Measurements from ENCODE around the gene PKP4.

PKP4 gene

GRCh38 chr2:158724803-158725381 is 268.1 kb downstream of the PKP4 start:
- H3K27ac Mint-ChIP-seq, result no peak overlapping the region
- H3K9me3 Mint-ChIP-seq, result no peaks in the 10 kb centered on the region
- CTCF ChIA-PET, result interaction anchor here (1.1 to 1.2 kb wide), 2 partner anchors 8 to 20 kb away, joined by 3 read pairs; no protein-coding TSS in a partner anchor
- DNase-seq, result no peak
- peaks cover 13% of the 10 kb centered on the region for H3K27me3 Mint-ChIP-seq
- no peak overlapping the region for H3K4me3 Mint-ChIP-seq
- no peaks in the 10 kb centered on the region for H3K4me1 Mint-ChIP-seq
- no peaks in the 10 kb centered on the region for H3K36me3 Mint-ChIP-seq

GRCh38 chr2:158725441-158725891 is 268.7 kb downstream of the PKP4 start:
- CTCF ChIA-PET, result interaction anchor here (1.2 kb wide), 1 partner anchor 20 kb away, joined by 3 read pairs; no protein-coding TSS in a partner anchor
- H3K36me3 Mint-ChIP-seq, result no peaks in the 10 kb centered on the region
- H3K4me3 Mint-ChIP-seq, result no peak overlapping the region
- no peaks in the 10 kb centered on the region for H3K9me3 Mint-ChIP-seq
- no peaks in the 10 kb centered on the region for H3K4me1 Mint-ChIP-seq
- peaks cover 13% of the 10 kb centered on the region for H3K27me3 Mint-ChIP-seq
- no peak for DNase-seq
- no peak overlapping the region for H3K27ac Mint-ChIP-seq

- CTCF ChIA-PET, result no interaction called here
- Mint-ChIP-seq H3K27me3 (peaks cover 8% of the 10 kb centered on the region), H3K9me3 (no peaks in the 10 kb centered on the region), H3K4me1 (no peaks in the 10 kb centered on the region), H3K4me3 (no peak overlapping the region), H3K27ac (no peak overlapping the region), H3K36me3 (no peaks in the 10 kb centered on the region)
- no peak for DNase-seq
Observed at GRCh38 chr2:158726911-158727592, 270.3 kb downstream of the PKP4 start.

- no peak overlapping the region for H3K4me3 Mint-ChIP-seq
- H3K4me1 Mint-ChIP-seq, result no peaks in the 10 kb centered on the region
- peaks cover 8% of the 10 kb centered on the region for H3K27me3 Mint-ChIP-seq
- DNase-seq, result no peak
- no peaks in the 10 kb centered on the region for H3K9me3 Mint-ChIP-seq
- no peak overlapping the region for H3K27ac Mint-ChIP-seq
- H3K36me3 Mint-ChIP-seq, result no peaks in the 10 kb centered on the region
- CTCF ChIA-PET, result interaction anchor here (1.3 kb wide), 1 partner anchor 25 kb away, joined by 3 read pairs; no protein-coding TSS in a partner anchor
Observed at GRCh38 chr2:158728422-158728821, 271.7 kb downstream of the PKP4 start.

GRCh38 chr2:158729451-158729850 is 272.7 kb downstream of the PKP4 start:
- CTCF ChIA-PET, result interaction anchor here (0.7 to 1.3 kb wide), 2 partner anchors 10 to 24 kb away, joined by 3 read pairs; no protein-coding TSS in a partner anchor
- Mint-ChIP-seq H3K36me3 (no peaks in the 10 kb centered on the region), H3K9me3 (no peaks in the 10 kb centered on the region), H3K4me3 (no peak overlapping the region), H3K4me1 (no peaks in the 10 kb centered on the region), H3K27ac (no peak overlapping the region), H3K27me3 (peaks cover 8% of the 10 kb centered on the region)
- DNase-seq, result no peak

GRCh38 chr2:158729873-158730620 is 273.3 kb downstream of the PKP4 start:
- no peak for DNase-seq
- H3K4me1 Mint-ChIP-seq, result no peaks in the 10 kb centered on the region
- peaks cover 8% of the 10 kb centered on the region for H3K27me3 Mint-ChIP-seq
- CTCF ChIA-PET, result no interaction called here
- no peak overlapping the region for H3K27ac Mint-ChIP-seq
- H3K9me3 Mint-ChIP-seq, result no peaks in the 10 kb centered on the region
- H3K36me3 Mint-ChIP-seq, result no peaks in the 10 kb centered on the region
- no peak overlapping the region for H3K4me3 Mint-ChIP-seq

GRCh38 chr2:158730621-158731140 is 273.9 kb downstream of the PKP4 start:
- CTCF ChIA-PET, result no interaction called here
- no peak overlapping the region for H3K4me3 Mint-ChIP-seq
- DNase-seq, result no peak
- H3K36me3 Mint-ChIP-seq, result no peaks in the 10 kb centered on the region
- no peak overlapping the region for H3K27ac Mint-ChIP-seq
- no peaks in the 10 kb centered on the region for H3K9me3 Mint-ChIP-seq
- H3K4me1 Mint-ChIP-seq, result no peaks in the 10 kb centered on the region
- peaks cover 8% of the 10 kb centered on the region for H3K27me3 Mint-ChIP-seq

- Mint-ChIP-seq H3K36me3 (no peaks in the 10 kb centered on the region), H3K27me3 (peaks cover 15% of the 10 kb centered on the region), H3K27ac (no peak overlapping the region), H3K9me3 (no peaks in the 10 kb centered on the region), H3K4me3 (no peak overlapping the region), H3K4me1 (no peaks in the 10 kb centered on the region)
- CTCF ChIA-PET, result interaction anchor here (1.7 kb wide), 1 partner anchor 697 kb away, joined by 3 read pairs; no protein-coding TSS in a partner anchor
- DNase-seq, result no peak
Observed at GRCh38 chr2:158731386-158731785, 274.6 kb downstream of the PKP4 start.

Measured in activated naive CD4-positive, alpha-beta T cell treated with anti-CD3 and anti-CD28 coated beads, Interleukin-2, amount 10 ng/mL, durations not matched to agents 7 days and 5 days (primary cell).